Measurements from ENCODE around the gene RDX. TPM values are rescaled to one million over a fixed set of nuclear protein-coding genes. Genes with fewer than 3 reads are reported as not detected.
"Not testable (repeated sequence)": the region's sequence is repeated elsewhere in the genome, so short reads cannot be mapped to it uniquely, and the experiment has no call there.

RDX gene
- polyA plus RNA-seq, 1 donor = 159 TPM

DNA sequence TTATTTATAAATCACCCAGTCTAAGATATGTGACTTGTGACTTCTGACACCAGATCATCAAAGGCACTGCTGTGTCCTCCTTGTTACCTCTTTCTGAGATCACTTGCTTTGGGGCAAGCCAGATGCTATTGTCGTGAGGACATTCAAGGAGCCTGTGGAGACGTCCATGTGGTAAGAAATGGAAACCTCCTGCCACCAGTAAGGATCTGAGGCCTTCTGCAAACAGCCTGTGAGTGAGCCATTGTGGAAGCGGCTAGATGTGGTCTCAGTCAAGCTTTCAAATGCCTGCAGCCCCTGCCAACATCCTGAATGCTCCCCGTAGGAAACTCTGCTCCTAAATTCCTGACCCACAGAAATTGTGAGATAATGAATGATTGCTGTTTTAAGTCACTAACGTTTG lies 11.7 kb upstream of the RDX start:
- DNase-seq = no peak

DNA sequence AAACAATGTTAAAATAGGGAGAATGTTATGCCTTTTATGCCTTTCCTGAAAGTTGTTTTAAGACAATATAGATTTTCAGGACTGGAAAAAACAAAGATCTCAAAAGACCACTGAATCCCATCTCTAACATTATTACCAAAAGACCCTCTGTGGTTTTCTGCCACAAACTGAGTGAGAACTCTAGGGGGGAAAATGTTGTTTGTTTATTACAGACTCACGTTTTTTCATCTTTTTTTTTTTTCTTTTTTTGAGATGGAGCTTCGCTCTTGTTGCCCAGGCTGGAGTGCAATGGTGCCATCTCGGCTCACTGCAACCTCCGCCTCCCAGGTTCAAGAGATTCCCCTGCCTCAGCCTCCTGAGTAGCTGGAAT lies 9.6 kb upstream of the RDX start:
- not testable (repeated sequence) for DNase-seq

DNA sequence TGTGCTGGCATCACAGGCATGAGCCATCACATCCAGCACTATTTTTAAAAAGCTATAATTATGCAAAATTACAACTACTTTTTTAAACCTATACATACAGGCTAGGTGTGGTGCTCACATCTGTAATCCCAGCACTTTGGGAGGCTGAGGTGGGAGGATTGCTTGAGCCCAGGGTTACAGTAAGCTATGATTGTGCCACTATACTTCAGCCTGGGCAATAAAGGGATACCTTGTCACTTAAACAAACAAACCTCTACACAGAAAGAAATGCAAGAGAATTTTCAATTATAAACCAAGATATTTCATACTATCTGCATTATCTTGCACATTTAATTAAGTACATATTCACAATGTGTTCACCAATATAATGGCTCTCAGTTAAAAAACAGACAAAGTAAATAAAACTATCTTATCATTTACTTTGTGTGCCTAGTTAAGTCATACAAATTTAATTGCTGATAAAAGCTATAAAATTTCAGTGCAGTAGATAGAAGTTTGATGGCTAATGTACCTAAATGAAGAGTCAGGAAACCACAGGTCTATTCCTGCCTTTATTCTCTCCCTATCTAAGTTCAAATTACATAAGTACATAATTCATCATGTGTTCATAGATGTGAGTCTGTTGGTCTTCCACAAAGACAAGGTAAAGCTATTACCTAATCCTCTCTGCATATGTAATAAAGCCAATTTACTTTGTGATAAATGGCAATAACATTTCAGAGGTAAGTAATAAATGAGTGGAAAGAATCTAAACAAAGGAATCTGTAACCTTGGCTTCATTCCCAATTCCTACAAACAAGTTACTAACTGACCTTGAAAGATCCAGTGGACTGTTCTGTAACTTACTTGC lies 9.0 kb upstream of the RDX start:
- DNase-seq = no peak

GRCh38 chr11:110303414-110303826 lies 7.0 kb upstream of the RDX start:
- DNase-seq = no peak

- no peak for DNase-seq
These were observed 5.2 kb upstream of the RDX start for GRCh38 chr11:110301577-110301976.

DNA sequence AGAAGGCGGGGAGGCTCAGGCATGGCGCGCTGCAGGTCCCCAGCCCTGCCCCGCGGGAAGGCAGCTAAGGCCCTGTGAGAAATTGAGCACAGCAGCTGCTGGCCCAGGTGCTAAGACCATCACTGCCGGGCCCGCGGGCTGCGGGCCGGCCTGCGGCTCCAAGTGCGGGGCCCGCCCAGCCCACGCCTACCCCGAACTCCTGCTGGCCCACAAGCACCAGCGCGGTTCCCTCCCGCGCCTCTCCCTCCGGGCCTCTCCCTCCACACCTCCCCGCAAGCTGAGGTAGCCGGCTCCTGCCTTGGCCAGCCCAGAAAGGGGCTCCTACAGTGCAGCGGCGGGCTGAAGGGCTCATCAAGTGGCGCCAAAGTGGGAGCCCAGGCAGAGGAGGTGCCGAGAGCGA lies 4.6 kb upstream of the RDX start:
- DNase-seq = no peak

DNA sequence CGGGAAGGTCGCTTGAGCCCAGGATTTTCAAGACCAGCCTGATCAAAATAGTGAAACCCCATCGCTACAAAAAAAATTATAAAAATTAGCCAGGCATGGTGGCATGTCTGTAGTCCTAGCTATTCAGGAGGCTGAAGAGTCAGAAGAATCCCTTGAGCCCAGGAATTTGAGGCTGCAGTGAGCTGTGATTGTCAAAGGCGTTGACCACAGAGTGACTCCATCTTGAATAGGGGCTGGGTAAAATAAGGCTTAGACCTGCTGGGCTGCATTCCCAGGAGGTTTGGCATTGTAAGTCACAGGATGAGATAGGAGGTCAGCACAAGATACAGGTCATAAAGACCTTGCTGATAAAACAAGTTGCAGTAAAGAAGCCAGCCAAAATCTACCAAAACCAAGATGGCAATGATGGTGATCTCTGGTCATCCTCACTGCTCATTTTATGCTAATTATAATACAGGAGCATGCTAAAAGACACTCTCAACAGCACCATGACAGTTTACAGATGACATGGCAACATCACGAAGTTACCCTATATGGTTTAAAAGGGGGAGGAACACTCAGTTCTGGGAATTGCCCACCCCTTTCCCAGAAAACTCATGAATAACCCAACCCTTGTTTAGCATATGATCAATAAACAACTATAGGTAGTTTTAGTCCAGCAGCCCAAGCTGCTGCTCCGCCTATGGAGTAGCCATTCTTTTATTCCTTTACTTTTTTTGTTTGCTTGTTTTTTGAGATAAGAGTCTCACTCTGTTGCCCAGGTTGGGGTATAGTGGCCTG lies 2.8 kb upstream of the RDX start:
- no peak for DNase-seq

- DNase-seq = no peak
These were observed 1.9 kb upstream of the RDX start for GRCh38 chr11:110298301-110298765.

- peak; percentile 3 for DNase-seq
These were observed 1.4 kb upstream of the RDX start for GRCh38 chr11:110297726-110298300.

- no peak for DNase-seq
These were observed 787 bp upstream of the RDX start for GRCh38 chr11:110297076-110297725.

DNA sequence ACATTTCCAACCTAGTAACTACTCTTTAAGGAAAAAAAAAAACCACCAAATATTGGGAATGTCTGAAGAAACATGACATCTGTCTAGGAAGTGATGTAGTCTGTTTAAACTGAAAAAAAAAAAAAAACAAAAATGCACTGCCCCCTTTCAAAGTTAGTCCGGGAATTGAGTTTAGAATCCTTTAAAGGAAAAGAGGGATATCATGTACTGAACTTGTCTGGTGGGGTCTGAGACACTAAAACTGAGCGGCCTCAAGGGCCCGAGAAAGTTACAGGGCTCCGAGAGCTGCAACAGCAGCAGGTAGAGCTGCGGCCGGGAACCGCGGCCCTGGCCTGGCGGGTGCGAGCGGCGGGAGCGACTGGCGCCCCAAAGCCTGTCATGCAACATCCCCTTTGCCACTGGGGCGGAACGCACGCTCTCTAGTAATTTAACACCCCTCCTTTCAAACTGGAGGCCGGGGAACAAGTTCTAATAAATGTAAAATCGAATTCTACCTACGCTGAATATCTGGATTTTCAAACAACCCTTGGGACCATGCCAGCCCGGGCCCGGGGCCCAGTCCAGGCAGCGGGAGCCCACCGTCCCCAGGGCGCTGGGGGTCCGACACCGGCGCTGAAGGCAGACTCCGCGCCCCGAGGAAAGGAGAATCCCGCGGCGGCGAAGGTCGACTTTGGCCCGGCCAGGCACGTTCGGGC lies 736 bp downstream of the RDX start:
- peak; percentile 70 for DNase-seq

DNA sequence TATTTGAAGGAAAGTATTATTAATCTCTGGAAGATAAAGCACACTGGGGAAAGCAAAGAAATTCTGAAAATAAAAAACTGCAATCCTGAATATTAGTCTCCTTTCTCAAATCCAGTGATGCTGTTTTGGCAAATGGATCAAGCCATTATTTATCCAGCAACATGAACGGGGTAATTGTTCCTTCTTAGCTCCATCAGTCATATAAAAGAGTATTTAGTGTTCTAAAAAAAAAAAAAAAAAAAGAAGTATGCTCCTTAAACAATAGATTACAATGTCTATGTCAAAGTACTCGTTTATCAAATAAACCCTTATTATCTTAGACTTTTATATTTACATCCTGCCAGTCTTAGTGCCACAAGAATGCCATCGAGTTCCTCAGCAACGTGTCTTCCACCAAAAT lies 1.3 kb downstream of the RDX start:
- DNase-seq = no peak

DNA sequence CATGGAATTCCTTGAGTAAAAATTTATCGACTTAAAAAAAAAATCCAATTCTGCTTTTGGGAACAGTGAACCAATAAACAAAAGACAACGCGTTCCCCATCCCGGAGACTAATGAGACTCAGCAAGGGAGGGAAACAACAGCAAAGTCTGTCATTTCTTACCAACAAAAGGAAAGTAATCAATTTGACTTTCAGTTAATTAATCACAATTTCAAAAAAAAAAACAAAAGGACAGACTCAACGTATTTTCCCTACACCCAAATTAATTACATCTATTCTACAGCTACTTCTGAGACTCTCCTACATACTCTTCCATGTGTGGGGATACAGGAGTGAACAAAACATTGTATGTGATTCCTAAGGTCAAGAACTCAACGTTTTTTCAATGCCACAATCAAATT lies 1.9 kb downstream of the RDX start:
- DNase-seq = peak; percentile 14

- no peak for DNase-seq
These were observed 3.0 kb downstream of the RDX start for GRCh38 chr11:110293389-110293788.

GRCh38 chr11:110292146-110292545 lies 4.3 kb downstream of the RDX start:
- DNase-seq = peak; percentile 3

DNA sequence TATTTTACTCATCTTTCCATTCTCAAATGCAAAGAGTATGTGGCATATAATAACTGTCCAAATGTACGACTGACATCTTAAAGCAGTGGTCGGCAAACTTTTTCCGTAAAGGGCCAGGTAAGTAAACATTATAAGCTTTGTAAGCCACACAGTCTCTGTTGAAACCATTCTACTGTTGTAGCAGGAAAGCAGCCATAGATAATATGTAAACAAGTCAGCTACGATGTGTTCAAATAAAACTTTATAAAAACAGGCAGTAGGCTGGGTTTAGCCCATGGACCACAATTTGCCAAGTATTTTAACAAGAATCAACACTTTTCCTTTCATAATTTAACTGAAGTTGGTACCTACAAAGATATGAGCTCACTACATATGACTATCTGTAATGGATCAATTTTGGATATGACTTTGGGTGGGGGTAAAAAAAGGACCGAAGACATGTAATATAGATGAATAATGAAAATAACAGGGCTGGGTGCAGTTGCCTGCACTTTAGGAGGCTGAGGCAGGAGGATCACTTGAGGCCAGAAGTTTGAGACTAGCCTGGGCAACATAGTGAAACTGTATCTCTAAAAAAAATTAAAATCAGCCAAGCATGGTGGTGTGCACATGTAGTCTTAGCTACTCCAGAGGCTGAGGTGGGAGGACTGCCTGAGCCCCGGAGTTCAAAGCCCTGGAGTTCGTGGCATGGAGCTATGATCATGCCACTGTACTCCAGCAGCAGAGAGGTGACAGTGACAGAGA lies 5.7 kb downstream of the RDX start:
- no peak for DNase-seq

DNA sequence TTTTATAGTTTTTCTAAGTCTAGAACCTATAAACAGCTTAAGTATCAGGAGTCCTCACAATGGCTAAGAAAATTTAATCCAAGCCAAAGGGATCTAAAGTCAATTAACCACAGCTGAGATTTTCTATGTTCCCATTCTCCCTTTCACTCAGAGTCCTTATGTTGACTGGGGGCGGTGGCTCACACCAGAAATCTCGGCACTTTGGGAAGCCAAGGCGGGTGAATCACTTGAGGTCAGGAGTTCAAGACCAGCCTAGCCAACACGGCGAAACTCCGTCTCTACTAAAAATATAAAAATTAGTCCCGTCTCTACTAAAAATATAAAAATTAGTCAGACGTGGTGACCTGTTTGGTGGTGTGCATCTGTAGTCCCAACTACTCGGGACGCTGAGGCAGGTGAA lies 6.9 kb downstream of the RDX start:
- no peak for DNase-seq

DNA sequence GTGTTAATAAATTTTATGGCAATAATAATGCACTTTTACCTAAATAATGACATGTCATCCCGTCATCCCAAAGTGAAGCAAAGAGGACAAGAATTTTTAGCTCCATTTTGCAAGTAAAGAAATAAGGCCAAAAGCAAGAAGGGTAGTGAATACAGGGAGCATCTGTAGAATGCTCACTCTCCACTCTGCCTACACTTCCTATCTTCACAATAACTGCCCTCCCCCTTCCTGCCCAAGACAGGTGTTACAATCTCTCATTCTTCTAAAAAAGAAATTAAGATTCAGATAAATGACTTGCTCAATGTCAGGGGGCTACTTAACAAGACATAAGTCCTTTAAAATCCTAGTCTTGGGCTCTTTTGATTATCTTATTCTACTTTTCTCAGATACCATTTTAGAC lies 8.9 kb downstream of the RDX start:
- no peak for DNase-seq

DNA sequence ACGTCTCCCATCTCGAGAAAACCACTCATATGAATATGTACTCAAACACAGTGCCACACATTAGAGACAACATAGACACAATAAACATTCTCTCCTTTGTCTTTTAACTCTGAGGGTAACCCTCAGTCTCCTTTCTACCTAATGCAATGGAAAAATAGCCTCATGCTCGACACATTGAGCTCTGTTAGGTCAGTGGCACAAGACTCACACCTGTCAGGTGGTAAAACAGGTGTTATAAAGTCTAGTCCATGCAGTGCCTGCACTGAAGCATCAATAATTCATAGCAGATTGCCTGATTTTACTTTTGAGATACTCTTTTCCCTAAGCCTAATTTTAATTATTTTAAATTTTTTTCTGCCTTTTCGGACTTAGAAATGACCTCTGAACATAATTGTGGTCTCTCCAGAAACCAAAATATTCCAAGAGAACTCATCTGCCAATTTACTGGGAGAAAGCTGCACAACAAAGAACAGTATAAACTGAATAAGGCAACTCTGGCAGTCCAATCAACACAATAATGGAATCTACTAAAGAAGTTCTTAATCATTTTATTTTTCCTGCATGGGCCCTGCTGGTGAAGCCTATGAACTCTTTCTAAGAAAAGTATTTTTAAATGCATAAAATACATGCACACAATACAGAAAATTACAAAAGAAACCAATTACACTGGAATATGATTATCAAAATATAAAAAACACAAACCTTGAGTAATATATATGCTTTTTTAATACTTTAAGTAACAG lies 9.9 kb downstream of the RDX start:
- no peak for DNase-seq

DNA sequence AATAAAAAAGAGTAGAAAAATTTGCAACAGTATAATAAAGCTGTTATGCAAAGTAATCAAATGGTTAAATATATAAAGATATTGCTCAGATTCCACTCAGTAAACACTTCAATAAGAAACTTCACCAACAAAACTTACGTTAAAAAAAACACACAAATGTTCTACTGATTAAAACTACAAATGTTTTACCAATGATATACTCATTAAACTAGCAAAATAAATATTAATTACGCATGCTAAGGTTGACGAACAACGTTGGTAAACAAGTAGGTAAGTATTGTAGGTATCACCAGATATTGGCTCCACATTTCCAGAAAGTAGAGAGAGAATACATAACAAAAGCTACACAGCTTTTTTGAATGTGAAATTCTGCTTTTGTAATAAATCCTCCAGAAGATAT lies 12.6 kb downstream of the RDX start:
- no peak for DNase-seq

Measured in left kidney (tissue), 2 donors.